Measurements from ENCODE around the gene CDK2. TPM values are rescaled to one million over a fixed set of nuclear protein-coding genes. Genes with fewer than 3 reads are reported as not detected.

CDK2 gene
- total and polyA plus RNA-seq, 12 donors = 5.1 to 18.4 (median 8.4) TPM

- Histone ChIP-seq H3K27me3 (no peaks in the 10 kb centered on the region), H3K4me3 (no peak overlapping the region), H3K27ac (no peak overlapping the region), H3K4me1 (peaks cover 0 to 15% (median 9%) of the 10 kb centered on the region in 9 donors), H3K36me3 (peaks cover 0 to 46% (median 0%) of the 10 kb centered on the region in 9 donors), H3K9me3 (no peaks in the 10 kb centered on the region)
- DNase-seq (no peak), ATAC-seq (no peak)
- intact Hi-C loops (cut with DNase I) = no loop called here
- TF ChIP-seq, protein P1, sequence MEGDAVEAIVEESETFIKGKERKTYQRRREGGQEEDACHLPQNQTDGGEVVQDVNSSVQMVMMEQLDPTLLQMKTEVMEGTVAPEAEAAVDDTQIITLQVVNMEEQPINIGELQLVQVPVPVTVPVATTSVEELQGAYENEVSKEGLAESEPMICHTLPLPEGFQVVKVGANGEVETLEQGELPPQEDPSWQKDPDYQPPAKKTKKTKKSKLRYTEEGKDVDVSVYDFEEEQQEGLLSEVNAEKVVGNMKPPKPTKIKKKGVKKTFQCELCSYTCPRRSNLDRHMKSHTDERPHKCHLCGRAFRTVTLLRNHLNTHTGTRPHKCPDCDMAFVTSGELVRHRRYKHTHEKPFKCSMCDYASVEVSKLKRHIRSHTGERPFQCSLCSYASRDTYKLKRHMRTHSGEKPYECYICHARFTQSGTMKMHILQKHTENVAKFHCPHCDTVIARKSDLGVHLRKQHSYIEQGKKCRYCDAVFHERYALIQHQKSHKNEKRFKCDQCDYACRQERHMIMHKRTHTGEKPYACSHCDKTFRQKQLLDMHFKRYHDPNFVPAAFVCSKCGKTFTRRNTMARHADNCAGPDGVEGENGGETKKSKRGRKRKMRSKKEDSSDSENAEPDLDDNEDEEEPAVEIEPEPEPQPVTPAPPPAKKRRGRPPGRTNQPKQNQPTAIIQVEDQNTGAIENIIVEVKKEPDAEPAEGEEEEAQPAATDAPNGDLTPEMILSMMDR (IDR thresholded peaks at IDR 0.05) = no peak
- 88 to 90% methylated on average over 4 of the region's 4 CpGs for WGBS, 2 donors
Measured at GRCh38 chr12:56017181-56017580, 50.6 kb downstream of the CDK2 start.

GRCh38 chr12:56018356-56018755, 51.7 kb downstream of the CDK2 start:
- Histone ChIP-seq H3K4me3 (no peak overlapping the region), H3K27ac (no peak overlapping the region), H3K4me1 (peaks cover 0 to 17% (median 9%) of the 10 kb centered on the region in 9 donors), H3K27me3 (no peaks in the 10 kb centered on the region), H3K36me3 (peaks cover 0 to 36% (median 0%) of the 10 kb centered on the region in 9 donors), H3K9me3 (no peaks in the 10 kb centered on the region)
- TF ChIP-seq, protein P1 (IDR thresholded peaks at IDR 0.05) = no peak
- no peak for DNase-seq
- ATAC-seq = no peak
- WGBS, 2 donors = 100% methylated on average over 1 of the region's 1 CpG
- intact Hi-C loops (cut with DNase I) = no loop called here

DNA sequence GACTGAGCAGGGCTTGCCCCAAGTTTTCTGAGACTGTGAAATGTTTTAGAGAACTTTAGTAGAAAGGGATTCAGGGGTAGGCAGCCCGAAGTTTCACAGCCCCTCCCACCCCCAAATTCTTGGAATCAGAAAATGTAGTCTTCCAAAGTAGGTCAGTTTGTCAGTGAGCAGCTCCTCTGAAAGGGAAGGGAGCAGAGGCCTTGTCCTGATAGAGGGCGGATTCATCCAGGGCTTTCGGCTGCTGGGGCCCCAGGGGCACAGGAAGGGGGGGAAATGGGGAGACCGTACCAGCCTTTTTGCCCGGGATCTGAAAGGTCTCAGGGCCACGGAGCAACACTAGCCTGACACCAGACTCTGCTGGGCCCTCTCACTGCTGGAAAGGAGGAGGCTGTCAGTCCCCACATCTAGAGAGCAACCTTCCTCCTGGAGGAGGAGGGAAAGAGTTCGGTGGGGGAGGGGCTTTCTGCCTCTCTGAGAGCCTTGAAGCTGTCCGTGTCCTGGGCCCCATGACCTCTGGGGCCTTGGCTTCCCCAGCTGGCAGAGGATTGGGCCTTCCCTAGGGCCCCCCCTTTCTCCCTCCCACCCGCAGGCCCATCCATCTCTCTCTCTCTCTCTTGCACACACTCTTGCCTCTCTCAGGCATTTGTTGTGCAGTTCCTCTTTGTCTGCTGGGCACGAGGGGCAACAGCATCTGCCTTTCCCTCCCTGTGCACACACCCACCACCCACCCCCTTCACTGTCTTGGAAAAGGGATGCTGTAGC, 54.0 kb downstream of the CDK2 start, which contains the start of gene IKZF4:
Gene IKZF4 (plus strand): TSS at position 621 of the 762 bp plus-strand sequence. CDS start 451 bp downstream, outside the sequence.
- TF ChIP-seq, protein P1 (IDR thresholded peaks at IDR 0.05) = no peak
- Histone ChIP-seq H3K4me1 (peaks cover 0 to 17% (median 9%) of the 10 kb centered on the region in 9 donors), H3K9me3 (no peaks in the 10 kb centered on the region), H3K36me3 (peaks cover 0 to 40% (median 5%) of the 10 kb centered on the region in 9 donors), H3K27ac (peak within 1 kb of the TSS in 9 of 10 donors; percentile 5 to 70 (median 52)), H3K27me3 (no peaks in the 10 kb centered on the region), H3K4me3 (peak within 1 kb of the TSS in 7 of 10 donors; percentile 18 to 40 (median 30))
- WGBS, 2 donors = 32 to 40% methylated on average over 8 to 10 of the region's 10 CpGs
- DNase-seq (peak; percentile 21 to 22), ATAC-seq (peak; percentile 35 to 65 (median 60))
- intact Hi-C loops (cut with DNase I) = no loop called here

GRCh38 chr12:56021889-56022497, 55.4 kb downstream of the CDK2 start:
- 62 to 72% methylated on average over 2 of the region's 2 CpGs for WGBS, 2 donors
- H3K27ac ChIP-seq = peak overlapping the region in 2 of 10 donors; percentile 16 to 36
- ATAC-seq (no peak), DNase-seq (no peak)
- H3K4me3 ChIP-seq = peak overlapping the region in 2 of 10 donors; percentile 5 to 16
- H3K4me1 ChIP-seq = peaks cover 0 to 17% (median 9%) of the 10 kb centered on the region in 9 donors
- no peaks in the 10 kb centered on the region for H3K9me3 ChIP-seq
- no peaks in the 10 kb centered on the region for H3K27me3 ChIP-seq
- intact Hi-C loops (cut with DNase I) = no loop called here
- peaks cover 0 to 52% (median 5%) of the 10 kb centered on the region in 9 donors for H3K36me3 ChIP-seq
- TF ChIP-seq, protein P1 (IDR thresholded peaks at IDR 0.05) = no peak

Other genes starting within 250 kb of the CDK2 start
- gene RDH5, start 246.4 kb upstream of the CDK2 start, total RNA-seq = 10 to 100 TPM in 6 of 10 donors, 1 to 10 TPM in 4; 4.9 to 25.9 (median 13.6) TPM
- gene RDH5, start 246.4 kb upstream of the CDK2 start, polyA plus RNA-seq = 10 to 100 TPM; 40.1 to 54.5 TPM
- gene CD63, start 237.8 kb upstream of the CDK2 start, total RNA-seq = 1,000 to 10,000 TPM in 2 of 10 donors, 100 to 1,000 TPM in 8; 565 to 1,547 (median 768) TPM
- 1,000 to 10,000 TPM; 1,333 to 2,861 TPM for gene CD63, start 237.8 kb upstream of the CDK2 start, polyA plus RNA-seq
- gene GDF11, start 223.7 kb upstream of the CDK2 start, total RNA-seq = 10 to 100 TPM in 8 of 10 donors, 1 to 10 TPM in 2; 6.2 to 17.6 (median 12.4) TPM
- 1 to 10 TPM; 3.2 to 8.3 TPM for gene GDF11, start 223.7 kb upstream of the CDK2 start, polyA plus RNA-seq
- 10 to 100 TPM; 47.5 to 58.0 (median 53.2) TPM for gene SARNP, start 149.1 kb upstream of the CDK2 start, total RNA-seq
- gene SARNP, start 149.1 kb upstream of the CDK2 start, polyA plus RNA-seq = 100 to 1,000 TPM in 1 of 2 donors, 10 to 100 TPM in 1; 90.3 to 136 TPM
- gene ORMDL2, start 148.8 kb upstream of the CDK2 start, total RNA-seq = 10 to 100 TPM; 10.3 to 36.9 (median 17.4) TPM
- 10 to 100 TPM; 33.7 to 82.9 TPM for gene ORMDL2, start 148.8 kb upstream of the CDK2 start, polyA plus RNA-seq
- gene DNAJC14, start 137.2 kb upstream of the CDK2 start, total RNA-seq = 10 to 100 TPM; 12.5 to 20.8 (median 17.0) TPM
- gene DNAJC14, start 137.2 kb upstream of the CDK2 start, polyA plus RNA-seq = 10 to 100 TPM in 1 of 2 donors, 1 to 10 TPM in 1; 7.9 to 15.7 TPM
- 10 to 100 TPM in 2 of 10 donors, 1 to 10 TPM in 4, under 1 TPM in 4; 0.72 to 11.5 (median 1.8) TPM for gene MMP19, start 123.9 kb upstream of the CDK2 start, total RNA-seq
- 1 to 10 TPM; 4.3 to 6.0 TPM for gene MMP19, start 123.9 kb upstream of the CDK2 start, polyA plus RNA-seq
- gene PYM1, start 38.9 kb upstream of the CDK2 start, total RNA-seq = 10 to 100 TPM; 10.9 to 19.6 (median 16.7) TPM
- 10 to 100 TPM; 20.4 to 48.6 TPM for gene PYM1, start 38.9 kb upstream of the CDK2 start, polyA plus RNA-seq
- 10 to 100 TPM in 3 of 10 donors, 1 to 10 TPM in 7; 4.6 to 15.5 (median 7.0) TPM for gene DGKA, start 35.7 kb upstream of the CDK2 start, total RNA-seq
- 10 to 100 TPM in 1 of 2 donors, 1 to 10 TPM in 1; 6.4 to 17.3 TPM for gene DGKA, start 35.7 kb upstream of the CDK2 start, polyA plus RNA-seq
- gene PMEL, start 788 bp upstream of the CDK2 start, total RNA-seq = 1 to 10 TPM in 2 of 10 donors, under 1 TPM in 8; 0.26 to 1.3 (median 0.58) TPM
- under 1 TPM; 0.49 to 0.66 TPM for gene PMEL, start 788 bp upstream of the CDK2 start, polyA plus RNA-seq
- 100 to 1,000 TPM; 107 to 137 (median 122) TPM for gene RAB5B, start 7.2 kb downstream of the CDK2 start, total RNA-seq
- 10 to 100 TPM; 35.3 to 62.4 TPM for gene RAB5B, start 7.2 kb downstream of the CDK2 start, polyA plus RNA-seq
- 10 to 100 TPM; 28.2 to 44.8 (median 31.4) TPM for gene SUOX, start 30.4 kb downstream of the CDK2 start, total RNA-seq
- 10 to 100 TPM; 23.2 to 23.9 TPM for gene SUOX, start 30.4 kb downstream of the CDK2 start, polyA plus RNA-seq
- 10 to 100 TPM in 1 of 10 donors, 1 to 10 TPM in 9; 5.2 to 10.1 (median 7.3) TPM for gene IKZF4, start 54.2 kb downstream of the CDK2 start, total RNA-seq
- gene IKZF4, start 54.2 kb downstream of the CDK2 start, polyA plus RNA-seq = 1 to 10 TPM; 1.6 to 3.7 TPM
- gene RPS26, start 75.1 kb downstream of the CDK2 start, total RNA-seq = 10 to 100 TPM in 9 of 10 donors, 1 to 10 TPM in 1; 6.9 to 39.6 (median 19.3) TPM
- gene RPS26, start 75.1 kb downstream of the CDK2 start, polyA plus RNA-seq = 1,000 to 10,000 TPM; 1,156 to 1,370 TPM
- 1 to 10 TPM in 9 of 10 donors, under 1 TPM in 1; 0.80 to 6.1 (median 2.9) TPM for gene ERBB3, start 113.3 kb downstream of the CDK2 start, total RNA-seq
- 1 to 10 TPM; 2.1 to 7.8 TPM for gene ERBB3, start 113.3 kb downstream of the CDK2 start, polyA plus RNA-seq
- 10 to 100 TPM; 64.3 to 91.9 (median 71.5) TPM for gene PA2G4, start 137.7 kb downstream of the CDK2 start, total RNA-seq
- 100 to 1,000 TPM in 1 of 2 donors, 10 to 100 TPM in 1; 79.4 to 148 TPM for gene PA2G4, start 137.7 kb downstream of the CDK2 start, polyA plus RNA-seq
- gene RPL41, start 149.8 kb downstream of the CDK2 start, total RNA-seq = 1,000 to 10,000 TPM; 1,835 to 2,619 (median 2,004) TPM
- 1,000 to 10,000 TPM in 1 of 2 donors, 100 to 1,000 TPM in 1; 475 to 5,263 TPM for gene RPL41, start 149.8 kb downstream of the CDK2 start, polyA plus RNA-seq
- 1 to 10 TPM; 3.6 to 5.8 (median 4.9) TPM for gene ZC3H10, start 151.4 kb downstream of the CDK2 start, total RNA-seq
- 1 to 10 TPM; 2.1 to 3.4 TPM for gene ZC3H10, start 151.4 kb downstream of the CDK2 start, polyA plus RNA-seq
- gene ESYT1, start 161.4 kb downstream of the CDK2 start, total RNA-seq = 10 to 100 TPM; 28.8 to 47.5 (median 31.9) TPM
- 10 to 100 TPM; 20.9 to 57.3 TPM for gene ESYT1, start 161.4 kb downstream of the CDK2 start, polyA plus RNA-seq
- gene MYL6B, start 185.8 kb downstream of the CDK2 start, total RNA-seq = 10 to 100 TPM; 39.8 to 61.9 (median 49.9) TPM
- 10 to 100 TPM; 31.9 to 64.0 TPM for gene MYL6B, start 185.8 kb downstream of the CDK2 start, polyA plus RNA-seq
- 1,000 to 10,000 TPM in 1 of 10 donors, 100 to 1,000 TPM in 9; 355 to 1,188 (median 413) TPM for gene MYL6, start 191.5 kb downstream of the CDK2 start, total RNA-seq
- 1,000 to 10,000 TPM in 1 of 2 donors, 100 to 1,000 TPM in 1; 670 to 2,127 TPM for gene MYL6, start 191.5 kb downstream of the CDK2 start, polyA plus RNA-seq
- gene SMARCC2, start 222.7 kb downstream of the CDK2 start, total RNA-seq = 10 to 100 TPM; 56.2 to 81.9 (median 62.8) TPM
- gene SMARCC2, start 222.7 kb downstream of the CDK2 start, polyA plus RNA-seq = 10 to 100 TPM; 16.2 to 28.8 TPM

Data from heart right ventricle (tissue), 16 donors.